Suprapubic skin (tissue), 4 donors: Measurements from ENCODE around the gene STX8. TPM values are rescaled to one million over a fixed set of nuclear protein-coding genes. Genes with fewer than 3 reads are reported as not detected.

Experiments used
- DNase-seq, 2 donors: peaks; one replicate each; pipeline ENCODE4 v3.0.0-alpha.2; 2019; ENCODE audit warnings: low spot score in 2 of 2
- H3K27ac ChIP-seq: fragments of 200-600 bp; sonication (generic); one replicate; pipeline ENCODE4 v1.5.1; 2019
- H3K27me3 ChIP-seq: fragments of 200-600 bp; sonication (generic); one replicate; pipeline ENCODE4 v1.5.1; 2019
- H3K36me3 ChIP-seq: fragments of 200-600 bp; sonication (generic); one replicate; pipeline ENCODE4 v1.5.1; 2019
- H3K4me1 ChIP-seq: fragments of 200-600 bp; sonication (generic); one replicate; pipeline ENCODE4 v1.5.1; 2019
- H3K4me3 ChIP-seq: fragments of 200-600 bp; sonication (generic); one replicate; pipeline ENCODE4 v1.5.1; 2019; ENCODE audit warnings: mild to moderate bottlenecking
- H3K9me3 ChIP-seq: fragments of 200-600 bp; sonication (generic); one replicate; pipeline ENCODE4 v1.5.1; 2019
- CTCF ChIP-seq, 2 donors: fragments of 200-600 bp in 1 of 2; fragments of 450-650 bp in 1 of 2; sonication (generic) in 1 of 2; IDR thresholded peaks; one replicate each; pipeline ENCODE4 v1.5.1; 2016 to 2019; ENCODE audit warnings: antibody characterized with exemption in 2 of 2, mild to moderate bottlenecking in 1 of 2, moderate library complexity in 1 of 2
- EP300 ChIP-seq: sonication (generic); formaldehyde crosslinking; IDR thresholded peaks from one replicate; pipeline ENCODE4 v1.6.1; 2017; ENCODE audit warnings: antibody characterized with exemption
- POLR2A ChIP-seq, 2 donors: fragments of 450-650 bp; IDR thresholded peaks; one replicate each; pipeline ENCODE4 v1.6.1; 2017; ENCODE audit warnings: antibody characterized with exemption in 2 of 2, mild to moderate bottlenecking in 2 of 2, moderate library complexity in 2 of 2
- POLR2AphosphoS5 ChIP-seq, 3 donors: sonication (generic); formaldehyde crosslinking; IDR thresholded peaks; one replicate each; pipeline ENCODE4 v1.6.1; 2017; ENCODE audit warnings: antibody characterized with exemption in 3 of 3
- WGBS: methylation state at CpG from one replicate; pipeline ENCODE4 v1.1.5; 2018; 5-methylcytosine and 5-hydroxymethylcytosine counted together
- total RNA-seq, 4 donors: library from RNA; depleted of rRNA; stranded (reverse); fragments of >200 nt; gene quantifications; one replicate each; pipeline ENCODE4 v1.1.0, GENCODE V29; 2016

STX8 gene
- total RNA-seq, 4 donors from 2014 or later, result 21.5 to 74.0 (median 38.4) TPM

GRCh38 chr17:9299695-9300094 is 275.9 kb downstream of the STX8 start:
- Histone ChIP-seq H3K36me3 (no peaks in the 10 kb centered on the region), H3K9me3 (no peaks in the 10 kb centered on the region), H3K27me3 (no peaks in the 10 kb centered on the region), H3K27ac (no peak overlapping the region), H3K4me1 (no peaks in the 10 kb centered on the region), H3K4me3 (no peak overlapping the region)
- WGBS, result 75% methylated on average over 7 of the region's 7 CpGs
- TF ChIP-seq EP300, result no peak
- no peak for TF ChIP-seq CTCF (IDR thresholded peaks at IDR 0.05)
- no peak for TF ChIP-seq POLR2A (IDR thresholded peaks at IDR 0.05)
- no peak for TF ChIP-seq POLR2AphosphoS5 (IDR thresholded peaks at IDR 0.05)
- no peak for DNase-seq

- DNase-seq, result no peak
These were observed 276.8 kb downstream of the STX8 start for GRCh38 chr17:9298776-9299295.

DNA sequence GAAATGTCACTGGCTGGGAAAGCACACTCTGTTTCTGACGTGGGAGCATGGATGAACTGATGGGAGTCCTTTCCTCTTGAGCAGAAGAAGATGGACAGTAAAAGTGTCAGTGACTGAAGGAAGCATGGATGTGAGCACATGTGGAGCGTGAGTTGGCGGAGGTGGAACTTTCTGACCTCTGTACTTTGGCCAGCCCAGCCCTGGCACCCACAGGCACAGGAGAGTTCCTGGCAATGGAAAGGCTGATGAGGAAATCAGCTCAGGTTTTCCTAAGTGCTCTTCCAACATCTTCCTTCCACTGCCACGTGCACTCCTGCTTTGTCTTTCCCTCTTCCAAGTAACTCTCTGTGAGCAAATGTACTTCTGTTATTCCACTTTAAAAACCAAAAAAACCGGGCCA is 277.5 kb downstream of the STX8 start:
- H3K4me1 ChIP-seq, result no peaks in the 10 kb centered on the region
- 86% methylated on average over 4 of the region's 5 CpGs for WGBS
- DNase-seq, result no peak

More at GRCh38 chr17:9298776-9299295, 276.8 kb downstream of the STX8 start:
- H3K4me3 ChIP-seq, result no peak overlapping the region
- no peak overlapping the region for H3K27ac ChIP-seq
- no peaks in the 10 kb centered on the region for H3K9me3 ChIP-seq
- H3K27me3 ChIP-seq, result no peaks in the 10 kb centered on the region
- WGBS, result 73% methylated on average over 5 of the region's 5 CpGs
- no peak for TF ChIP-seq EP300
- no peak for TF ChIP-seq POLR2A (IDR thresholded peaks at IDR 0.05)
- no peak for TF ChIP-seq POLR2AphosphoS5 (IDR thresholded peaks at IDR 0.05)
- TF ChIP-seq CTCF (IDR thresholded peaks at IDR 0.05), result no peak
- H3K36me3 ChIP-seq, result no peaks in the 10 kb centered on the region
- H3K4me1 ChIP-seq, result no peaks in the 10 kb centered on the region

GRCh38 chr17:9294661-9295210 is 280.9 kb downstream of the STX8 start:
- Histone ChIP-seq H3K27me3 (no peaks in the 10 kb centered on the region), H3K4me1 (peaks cover 8% of the 10 kb centered on the region), H3K9me3 (no peaks in the 10 kb centered on the region), H3K36me3 (no peaks in the 10 kb centered on the region), H3K27ac (no peak overlapping the region), H3K4me3 (no peak overlapping the region)
- TF ChIP-seq POLR2AphosphoS5 (IDR thresholded peaks at IDR 0.05) (no peak), POLR2A (IDR thresholded peaks at IDR 0.05) (no peak), CTCF (IDR thresholded peaks at IDR 0.05) (no peak), EP300 (no peak)
- DNase-seq, result no peak
- 89% methylated on average over 4 of the region's 4 CpGs for WGBS

More for the DNA sequence above, 277.5 kb downstream of the STX8 start:
- Histone ChIP-seq H3K4me3 (no peak overlapping the region), H3K27ac (no peak overlapping the region), H3K36me3 (no peaks in the 10 kb centered on the region), H3K27me3 (no peaks in the 10 kb centered on the region), H3K9me3 (no peaks in the 10 kb centered on the region)
- no peak for TF ChIP-seq CTCF (IDR thresholded peaks at IDR 0.05)
- no peak for TF ChIP-seq POLR2A (IDR thresholded peaks at IDR 0.05)
- TF ChIP-seq EP300, result no peak
- no peak for TF ChIP-seq POLR2AphosphoS5 (IDR thresholded peaks at IDR 0.05)

GRCh38 chr17:9292561-9292941 is 283.1 kb downstream of the STX8 start:
- Histone ChIP-seq H3K4me3 (no peak overlapping the region), H3K27ac (no peak overlapping the region), H3K27me3 (no peaks in the 10 kb centered on the region), H3K36me3 (no peaks in the 10 kb centered on the region), H3K9me3 (no peaks in the 10 kb centered on the region), H3K4me1 (peaks cover 9% of the 10 kb centered on the region)
- DNase-seq, result no peak
- TF ChIP-seq CTCF (IDR thresholded peaks at IDR 0.05), result no peak
- no peak for TF ChIP-seq POLR2AphosphoS5 (IDR thresholded peaks at IDR 0.05)
- no peak for TF ChIP-seq POLR2A (IDR thresholded peaks at IDR 0.05)
- TF ChIP-seq EP300, result no peak
- 54% methylated on average over 2 of the region's 2 CpGs for WGBS
